SH-SY5Y (cell line): ENCODE measurements around the gene MDFI.

Experiments
- GATA2 ChIP-seq: IDR thresholded peaks from 2 replicates; pipeline ENCODE4 v1.6.1; 2011; ENCODE audit warnings: mild to moderate bottlenecking, low read depth, low read length
- GATA3 ChIP-seq: IDR thresholded peaks from 2 replicates; pipeline ENCODE4 v1.6.1; 2011; ENCODE audit warnings: low read depth, mild to moderate bottlenecking, low read length, moderate library complexity

GRCh38 chr6:41683273-41683522, 44.9 kb downstream of the MDFI start:
- TF ChIP-seq GATA3 (no peak), GATA2 (no peak)
